Measurements from ENCODE around the gene ADCY5.

The ADCY5 gene

GRCh38 chr3:123467046-123467445 is 18.2 kb upstream of the ADCY5 start:
- TF ChIP-seq CTCF (IDR thresholded peaks at IDR 0.05; ENCODE audit: low read depth, low read length, missing control alignments): no peak
- no peak for DNase-seq (ENCODE audit: low read depth)
- no peak overlapping the region for H3K4me3 ChIP-seq (ENCODE audit: low read depth, low read length)
- in situ Hi-C loops (cut with HindIII; ENCODE audit: low sequenced_read_pairs): no loop called here

- no peak for DNase-seq (ENCODE audit: low read depth)
- no peak for TF ChIP-seq CTCF (IDR thresholded peaks at IDR 0.05; ENCODE audit: low read depth, low read length, missing control alignments)
- in situ Hi-C loops (cut with HindIII; ENCODE audit: low sequenced_read_pairs): no loop called here
- H3K4me3 ChIP-seq (ENCODE audit: low read depth, low read length): no peak overlapping the region
Measured at GRCh38 chr3:123464211-123464610, 15.3 kb upstream of the ADCY5 start.

GRCh38 chr3:123459862-123460261 is 11.0 kb upstream of the ADCY5 start:
- no peak for DNase-seq (ENCODE audit: low read depth)
- in situ Hi-C loops (cut with HindIII; ENCODE audit: low sequenced_read_pairs): no loop called here
- no peak overlapping the region for H3K4me3 ChIP-seq (ENCODE audit: low read depth, low read length)
- no peak for TF ChIP-seq CTCF (IDR thresholded peaks at IDR 0.05; ENCODE audit: low read depth, low read length, missing control alignments)

GRCh38 chr3:123458255-123458654 is 9.4 kb upstream of the ADCY5 start:
- no peak overlapping the region for H3K4me3 ChIP-seq (ENCODE audit: low read depth, low read length)
- TF ChIP-seq CTCF (IDR thresholded peaks at IDR 0.05; ENCODE audit: low read depth, low read length, missing control alignments): no peak
- DNase-seq (ENCODE audit: low read depth): no peak
- in situ Hi-C loops (cut with HindIII; ENCODE audit: low sequenced_read_pairs): no loop called here

- in situ Hi-C loops (cut with HindIII; ENCODE audit: low sequenced_read_pairs): no loop called here
- no peak for TF ChIP-seq CTCF (IDR thresholded peaks at IDR 0.05; ENCODE audit: low read depth, low read length, missing control alignments)
- no peak for DNase-seq (ENCODE audit: low read depth)
Measured at GRCh38 chr3:123457841-123458240, 9.0 kb upstream of the ADCY5 start.

DNA sequence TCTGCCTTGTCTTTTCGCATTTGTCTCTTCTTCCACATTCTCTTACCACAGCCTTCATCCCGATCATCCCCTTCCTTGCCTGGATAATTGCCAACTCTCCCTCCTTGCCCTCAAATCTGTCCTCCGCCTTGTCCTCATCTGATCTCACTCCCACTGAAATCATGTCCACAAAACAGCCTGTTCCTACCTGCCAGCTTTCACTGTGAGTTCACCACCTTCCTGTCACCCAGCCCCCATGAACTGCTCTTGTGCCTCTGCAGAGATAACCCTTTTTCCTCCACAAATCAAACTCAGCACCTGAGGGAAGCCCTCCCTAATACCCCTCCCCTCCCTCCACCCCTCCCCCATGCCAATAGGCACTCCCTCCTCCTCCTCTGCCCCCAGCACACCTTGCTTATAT is 4.8 kb upstream of the ADCY5 start:
- no peak for TF ChIP-seq CTCF (IDR thresholded peaks at IDR 0.05; ENCODE audit: low read depth, low read length, missing control alignments)
- H3K4me3 ChIP-seq (ENCODE audit: low read depth, low read length): no peak overlapping the region
- in situ Hi-C loops (cut with HindIII; ENCODE audit: low sequenced_read_pairs): no loop called here
- no peak for DNase-seq (ENCODE audit: low read depth)

More at GRCh38 chr3:123457841-123458240, 9.0 kb upstream of the ADCY5 start:
- H3K4me3 ChIP-seq (ENCODE audit: low read depth, low read length): no peak overlapping the region

- in situ Hi-C loops (cut with HindIII; ENCODE audit: low sequenced_read_pairs): no loop called here
- H3K4me3 ChIP-seq (ENCODE audit: low read depth, low read length): no peak overlapping the region
- no peak for DNase-seq (ENCODE audit: low read depth)
- no peak for TF ChIP-seq CTCF (IDR thresholded peaks at IDR 0.05; ENCODE audit: low read depth, low read length, missing control alignments)
Measured at GRCh38 chr3:123451186-123451585, 2.3 kb upstream of the ADCY5 start.
